Fibroblast of gingiva (primary cell): ENCODE measurements around the gene JAML.

Source experiments
- DNase-seq: peaks from one replicate; pipeline ENCODE4 v3.0.0-alpha.2; 2011; ENCODE audit warnings: low read depth

The JAML gene

GRCh38 chr11:118239509-118240205 is 14.8 kb upstream of the JAML start:
- no peak for DNase-seq

- no peak for DNase-seq
These were observed 14.1 kb upstream of the JAML start for GRCh38 chr11:118238929-118239328.

GRCh38 chr11:118238421-118238820 is 13.6 kb upstream of the JAML start:
- DNase-seq: no peak

- no peak for DNase-seq
These were observed 11.4 kb upstream of the JAML start for GRCh38 chr11:118236170-118236569.

GRCh38 chr11:118234833-118235232 is 10.0 kb upstream of the JAML start:
- DNase-seq: no peak

GRCh38 chr11:118233850-118234249 is 9.0 kb upstream of the JAML start:
- no peak for DNase-seq

GRCh38 chr11:118233377-118233776 is 8.6 kb upstream of the JAML start:
- DNase-seq: no peak

- DNase-seq: no peak
These were observed 7.8 kb upstream of the JAML start for GRCh38 chr11:118232659-118233058.

- no peak for DNase-seq
These were observed 6.7 kb upstream of the JAML start for GRCh38 chr11:118231461-118231860.

- DNase-seq: no peak
These were observed 5.3 kb upstream of the JAML start for GRCh38 chr11:118230088-118230487.

GRCh38 chr11:118229274-118229847 is 4.5 kb upstream of the JAML start:
- DNase-seq: no peak

GRCh38 chr11:118227865-118228785 is 3.3 kb upstream of the JAML start:
- no peak for DNase-seq

GRCh38 chr11:118226781-118227180 is 2.0 kb upstream of the JAML start:
- DNase-seq: no peak

GRCh38 chr11:118226296-118226695 is 1.5 kb upstream of the JAML start:
- DNase-seq: no peak

GRCh38 chr11:118223992-118224391 is 819 bp downstream of the JAML start:
- no peak for DNase-seq

- no peak for DNase-seq
These were observed 1.2 kb downstream of the JAML start for GRCh38 chr11:118223570-118223969.

- DNase-seq: no peak
These were observed 2.4 kb downstream of the JAML start for GRCh38 chr11:118222437-118222836.

GRCh38 chr11:118221419-118221818 is 3.4 kb downstream of the JAML start:
- DNase-seq: no peak

GRCh38 chr11:118219732-118220131 is 5.1 kb downstream of the JAML start:
- no peak for DNase-seq

- no peak for DNase-seq
These were observed 5.6 kb downstream of the JAML start for GRCh38 chr11:118219244-118219643.

- DNase-seq: no peak
These were observed 7.2 kb downstream of the JAML start for GRCh38 chr11:118217575-118217974.

GRCh38 chr11:118216621-118217481 is 8.0 kb downstream of the JAML start:
- DNase-seq: no peak
